Keratinocyte (primary cell): ENCODE data around the gene YWHAE. TPM values are rescaled to one million over a fixed set of nuclear protein-coding genes. Genes with fewer than 3 reads are reported as not detected.

Source experiments
- DNase-seq: peaks from one replicate; pipeline ENCODE4 v3.0.0-alpha.2; 2011; ENCODE audit warnings: low read depth, missing footprints, low spot score
- FAIRE-seq: peaks from 2 replicates; lab custom pipeline; 2011; peaks lifted over from hg19 to GRCh38; lab: Jason Lieb, UNC
- H2AFZ ChIP-seq: 2 replicates; pipeline ENCODE4 v1.6.0; 2012; ENCODE audit warnings: low read length, control low read depth, inconsistent platforms; ENCODE audit not compliant: control insufficient read depth
- H3K27ac ChIP-seq: 2 replicates; pipeline ENCODE4 v1.5.1; 2011; ENCODE audit warnings: low read length; ENCODE audit not compliant: control insufficient read depth, insufficient read depth
- H3K27me3 ChIP-seq: 3 replicates; pipeline ENCODE4 v1.6.0; 2011; ENCODE audit warnings: low read length; ENCODE audit not compliant: control insufficient read depth, insufficient read depth; ENCODE audit errors: extremely low read depth
- H3K36me3 ChIP-seq, 2 experiments: 2 replicates in 1 of 2; 3 replicates in 1 of 2; pipeline ENCODE4 v1.5.1; 2011; ENCODE audit warnings: low read length in 2 of 2, mild to moderate bottlenecking in 1 of 2; ENCODE audit not compliant: control insufficient read depth in 2 of 2, insufficient read depth in 2 of 2; ENCODE audit errors: extremely low read depth in 1 of 2
- H3K4me1 ChIP-seq: 3 replicates; pipeline ENCODE4 v1.5.1; 2011; ENCODE audit warnings: low read length; ENCODE audit not compliant: control insufficient read depth, insufficient read depth; ENCODE audit errors: extremely low read depth
- H3K4me2 ChIP-seq: 3 replicates; pipeline ENCODE4 v1.6.0; 2011; ENCODE audit warnings: low read depth, low read length; ENCODE audit not compliant: control insufficient read depth, insufficient read depth; ENCODE audit errors: extremely low read depth
- H3K4me3 ChIP-seq, 3 experiments: fragments of 200-600 bp in 1 of 3; sonication (generic) in 1 of 3; 2 replicates in 2 of 3; 3 replicates in 1 of 3; pipeline ENCODE4 v1.5.1; 2011 to 2016; ENCODE audit warnings: low read length in 3 of 3, mild to moderate bottlenecking in 3 of 3, control low read depth in 2 of 3, inconsistent platforms in 1 of 3, low read depth in 1 of 3, mixed read lengths in 1 of 3, mixed run types in 1 of 3, moderate library complexity in 1 of 3; ENCODE audit not compliant: control insufficient read depth in 2 of 3, insufficient read depth in 2 of 3; ENCODE audit errors: extremely low read depth in 1 of 3
- H3K79me2 ChIP-seq: 2 replicates; pipeline ENCODE4 v1.6.0; 2012; ENCODE audit warnings: low read length; ENCODE audit not compliant: control insufficient read depth, insufficient read depth
- H3K9ac ChIP-seq: 3 replicates; pipeline ENCODE4 v1.6.0; 2011; ENCODE audit warnings: low read length; ENCODE audit not compliant: control insufficient read depth, insufficient read depth; ENCODE audit errors: extremely low read depth
- H3K9me1 ChIP-seq: 3 replicates; pipeline ENCODE4 v1.6.0; 2011; ENCODE audit warnings: low read length; ENCODE audit not compliant: control insufficient read depth, insufficient read depth; ENCODE audit errors: extremely low read depth
- H3K9me3 ChIP-seq: 2 replicates; pipeline ENCODE4 v1.5.1; 2012; ENCODE audit warnings: low read depth, low read length; ENCODE audit not compliant: control insufficient read depth
- H4K20me1 ChIP-seq: 3 replicates; pipeline ENCODE4 v1.6.0; 2011; ENCODE audit warnings: low read length; ENCODE audit not compliant: control insufficient read depth, insufficient read depth; ENCODE audit errors: extremely low read depth
- CTCF ChIP-seq, 3 experiments: IDR thresholded peaks in 1 of 3; conservative IDR thresholded peaks in 1 of 3; optimal IDR thresholded peaks in 1 of 3; 2 replicates in 2 of 3; 3 replicates in 1 of 3; pipeline versions ENCODE3 to v1.5.1; 2011; ENCODE audit warnings: low read length in 3 of 3, mild to moderate bottlenecking in 3 of 3, moderate library complexity in 2 of 3, control low read depth in 1 of 3, inconsistent platforms in 1 of 3; ENCODE audit not compliant: insufficient read depth in 2 of 3; ENCODE audit errors: extremely low read depth in 1 of 3
- EZH2 ChIP-seq: IDR thresholded peaks from one replicate; pipeline ENCODE4 v1.6.1; 2012; ENCODE audit warnings: inconsistent platforms, mild to moderate bottlenecking, low read length, moderate library complexity
- dilution Hi-C: fragments of 300-500 bp; cut with MboI; formaldehyde crosslinking; loops from one replicate; pipeline ENCODE4 v1.7.0; 2020; ENCODE audit warnings: low sequenced_read_pairs; ENCODE audit not compliant: extremely low pct_ligation_motif_present
- polyA plus RNA-seq, 5 experiments: library from polyadenylated mRNA; depleted of rRNA in 3 of 5; stranded (reverse) in 3 of 5; stranded (forward) in 1 of 5; unstranded in 1 of 5; fragments of >200 nt; gene quantifications; 1 replicate in 1 of 5; 2 replicates in 3 of 5; 3 replicates in 1 of 5; pipeline versions ENCODE4 v1.2.1 to v1.2.3, GENCODE V29; 2011 to 2012; ENCODE audit warnings: missing spikeins in 2 of 5, low read depth in 1 of 5, low replicate concordance in 1 of 5

YWHAE gene
- polyA plus RNA-seq, 1 donor (not counting 4 experiments of a cell fraction or from before 2014, with no cell fraction given), result 739 TPM

GRCh38 chr17:1438593-1439083, 38.6 kb upstream of the YWHAE start:
- no peak overlapping the region for H3K27ac ChIP-seq
- DNase-seq (no peak), FAIRE-seq (no peak)
- H4K20me1 ChIP-seq, result peaks cover 6% of the 10 kb centered on the region
- H3K4me3 ChIP-seq, result no peak overlapping the region
- no peak for TF ChIP-seq CTCF (optimal IDR thresholded peaks at IDR 0.05 in 1 of 3, IDR thresholded peaks at IDR 0.05 in 1 of 3, conservative IDR thresholded peaks at IDR 0.05 in 1 of 3; ENCODE audit: extremely low read depth in 1 of 3, insufficient read depth in 2 of 3, low read length in 3 of 3)
- no peak for TF ChIP-seq EZH2
- peaks cover 11 to 17% of the 10 kb centered on the region in 2 experiments for H3K36me3 ChIP-seq
- H3K9me3 ChIP-seq, result no peaks in the 10 kb centered on the region
- H3K9me1 ChIP-seq, result no peaks in the 10 kb centered on the region
- H2AFZ ChIP-seq, result no peak overlapping the region
- no peak overlapping the region for H3K9ac ChIP-seq
- H3K4me2 ChIP-seq, result no peak overlapping the region
- no peaks in the 10 kb centered on the region for H3K4me1 ChIP-seq
- H3K27me3 ChIP-seq, result no peaks in the 10 kb centered on the region
- peaks cover 95% of the 10 kb centered on the region for H3K79me2 ChIP-seq
- dilution Hi-C loops, result no loop called here

DNA sequence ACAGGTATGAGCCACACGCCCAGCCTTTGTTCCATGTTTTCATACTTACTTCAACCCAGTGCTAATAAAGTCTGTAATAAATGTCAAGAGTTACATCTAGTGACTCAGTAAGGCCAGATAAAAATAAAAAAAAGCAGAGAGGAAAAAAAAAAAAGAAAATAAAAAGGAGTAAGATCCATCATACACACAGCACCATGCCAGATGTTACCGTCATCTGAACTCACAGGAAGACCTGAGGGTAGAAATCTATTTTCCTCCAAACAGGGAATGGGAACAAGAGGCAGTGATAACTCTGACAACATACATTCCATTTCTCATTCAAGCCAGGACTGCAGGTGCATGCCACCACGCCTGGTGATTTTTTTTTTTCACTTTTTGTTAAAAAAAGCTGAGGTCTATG, 35.3 kb upstream of the YWHAE start:
- H3K4me2 ChIP-seq, result no peak overlapping the region
- H3K79me2 ChIP-seq, result peaks cover 91% of the 10 kb centered on the region
- no peak overlapping the region for H2AFZ ChIP-seq
- no peaks in the 10 kb centered on the region for H3K27me3 ChIP-seq
- H3K4me3 ChIP-seq, result no peak overlapping the region
- H3K9ac ChIP-seq, result no peak overlapping the region
- DNase-seq (no peak), FAIRE-seq (no peak)
- H4K20me1 ChIP-seq, result peaks cover 11% of the 10 kb centered on the region
- H3K9me3 ChIP-seq, result no peaks in the 10 kb centered on the region
- TF ChIP-seq EZH2 (no peak), CTCF (optimal IDR thresholded peaks at IDR 0.05 in 1 of 3, IDR thresholded peaks at IDR 0.05 in 1 of 3, conservative IDR thresholded peaks at IDR 0.05 in 1 of 3; ENCODE audit: extremely low read depth in 1 of 3, insufficient read depth in 2 of 3, low read length in 3 of 3) (no peak)
- H3K36me3 ChIP-seq, result peaks cover 20 to 21% of the 10 kb centered on the region in 2 experiments
- dilution Hi-C loops, result no loop called here
- H3K9me1 ChIP-seq, result no peaks in the 10 kb centered on the region
- H3K27ac ChIP-seq, result no peak overlapping the region
- H3K4me1 ChIP-seq, result no peaks in the 10 kb centered on the region
